Calu3 (cell line): Measurements from ENCODE around the gene FLVCR2. TPM values are rescaled to one million over a fixed set of nuclear protein-coding genes. Genes with fewer than 3 reads are reported as not detected.

Experiments used
- BruUV-seq: library from RNA; stranded (reverse); fragments of 400-500 nt; replicated peaks from 2 replicates; lab custom pipeline; 2021; lab: Mats Ljungman, UMichigan
- CTCF ChIA-PET: fragments of 300-600 bp; sonication (Branson Sonifier 250); formaldehyde crosslinking; loops from one replicate; lab custom pipeline; 2022; ENCODE audit warnings: antibody characterized with exemption; lab: Charles Lee
- DNase-seq: peaks from one replicate; pipeline ENCODE4 v3.0.0; 2022
- H3K27ac Mint-ChIP-seq: one replicate; pipeline ENCODE4 v1.8.0; 2022; ENCODE audit warnings: mixed read lengths; ENCODE audit not compliant: unreplicated experiment
- H3K27me3 Mint-ChIP-seq: one replicate; pipeline ENCODE4 v1.8.0; 2022; ENCODE audit warnings: mixed read lengths; ENCODE audit not compliant: unreplicated experiment
- H3K36me3 Mint-ChIP-seq: one replicate; pipeline ENCODE4 v1.8.0; 2022; ENCODE audit warnings: mild to moderate bottlenecking, moderate library complexity, mixed read lengths; ENCODE audit not compliant: insufficient read depth, unreplicated experiment
- H3K4me1 Mint-ChIP-seq: one replicate; pipeline ENCODE4 v1.8.0; 2022; ENCODE audit warnings: mild to moderate bottlenecking, low read depth, mixed read lengths; ENCODE audit not compliant: unreplicated experiment
- H3K4me3 Mint-ChIP-seq: one replicate; pipeline ENCODE4 v1.8.0; 2022; ENCODE audit warnings: mild to moderate bottlenecking, low read depth, moderate library complexity, mixed read lengths; ENCODE audit not compliant: unreplicated experiment
- H3K9me3 Mint-ChIP-seq: one replicate; pipeline ENCODE4 v1.8.0; 2022; ENCODE audit warnings: low read depth, mixed read lengths; ENCODE audit not compliant: unreplicated experiment
- intact Hi-C: fragments of 100-400 bp; cut with micrococcal nuclease; formaldehyde crosslinking; loops from one replicate; pipeline ENCODE4 v1.10.0; 2022; ENCODE audit not compliant: unreplicated experiment
- total RNA-seq: library from RNA; stranded (reverse); gene quantifications from 2 replicates; pipeline ENCODE4 v1.2.3, GENCODE V29; 2022
- TF ChIP-seq, protein P1 (sequence below): fragments of 200-600 bp; IDR thresholded peaks from one replicate; pipeline ENCODE4 v1.8.0; 2022; ENCODE audit warnings: antibody characterized with exemption; ENCODE audit not compliant: unreplicated experiment

Gene FLVCR2
- total RNA-seq, 1 experiment from 2014 or later: 1.4 TPM

- CTCF ChIA-PET: interaction anchor here (0.8 to 1.5 kb wide), 2 partner anchors 9 to 17 kb away, joined by 3 to 9 read pairs; no protein-coding TSS in a partner anchor
- no peak for DNase-seq
- no TSS peak for BruUV-seq
- Mint-ChIP-seq H3K27ac (no peak overlapping the region), H3K27me3 (no peaks in the 10 kb centered on the region), H3K36me3 (no peaks in the 10 kb centered on the region), H3K4me1 (peaks cover 11% of the 10 kb centered on the region), H3K4me3 (no peak overlapping the region), H3K9me3 (no peaks in the 10 kb centered on the region)
- intact Hi-C loops: no loop called here
- TF ChIP-seq, protein P1, sequence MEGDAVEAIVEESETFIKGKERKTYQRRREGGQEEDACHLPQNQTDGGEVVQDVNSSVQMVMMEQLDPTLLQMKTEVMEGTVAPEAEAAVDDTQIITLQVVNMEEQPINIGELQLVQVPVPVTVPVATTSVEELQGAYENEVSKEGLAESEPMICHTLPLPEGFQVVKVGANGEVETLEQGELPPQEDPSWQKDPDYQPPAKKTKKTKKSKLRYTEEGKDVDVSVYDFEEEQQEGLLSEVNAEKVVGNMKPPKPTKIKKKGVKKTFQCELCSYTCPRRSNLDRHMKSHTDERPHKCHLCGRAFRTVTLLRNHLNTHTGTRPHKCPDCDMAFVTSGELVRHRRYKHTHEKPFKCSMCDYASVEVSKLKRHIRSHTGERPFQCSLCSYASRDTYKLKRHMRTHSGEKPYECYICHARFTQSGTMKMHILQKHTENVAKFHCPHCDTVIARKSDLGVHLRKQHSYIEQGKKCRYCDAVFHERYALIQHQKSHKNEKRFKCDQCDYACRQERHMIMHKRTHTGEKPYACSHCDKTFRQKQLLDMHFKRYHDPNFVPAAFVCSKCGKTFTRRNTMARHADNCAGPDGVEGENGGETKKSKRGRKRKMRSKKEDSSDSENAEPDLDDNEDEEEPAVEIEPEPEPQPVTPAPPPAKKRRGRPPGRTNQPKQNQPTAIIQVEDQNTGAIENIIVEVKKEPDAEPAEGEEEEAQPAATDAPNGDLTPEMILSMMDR: no peak
These were observed 34.6 kb upstream of the FLVCR2 start for GRCh38 chr14:75543786-75544185.

- H3K36me3 Mint-ChIP-seq: no peaks in the 10 kb centered on the region
- BruUV-seq: no TSS peak
- intact Hi-C loops: no loop called here
- H3K9me3 Mint-ChIP-seq: no peaks in the 10 kb centered on the region
- DNase-seq: no peak
- H3K4me1 Mint-ChIP-seq: peaks cover 11% of the 10 kb centered on the region
- no peaks in the 10 kb centered on the region for H3K27me3 Mint-ChIP-seq
- TF ChIP-seq, protein P1: no peak
- no peak overlapping the region for H3K4me3 Mint-ChIP-seq
- CTCF ChIA-PET: no interaction called here
- H3K27ac Mint-ChIP-seq: no peak overlapping the region
These were observed 32.5 kb upstream of the FLVCR2 start for GRCh38 chr14:75545907-75546306.

DNA sequence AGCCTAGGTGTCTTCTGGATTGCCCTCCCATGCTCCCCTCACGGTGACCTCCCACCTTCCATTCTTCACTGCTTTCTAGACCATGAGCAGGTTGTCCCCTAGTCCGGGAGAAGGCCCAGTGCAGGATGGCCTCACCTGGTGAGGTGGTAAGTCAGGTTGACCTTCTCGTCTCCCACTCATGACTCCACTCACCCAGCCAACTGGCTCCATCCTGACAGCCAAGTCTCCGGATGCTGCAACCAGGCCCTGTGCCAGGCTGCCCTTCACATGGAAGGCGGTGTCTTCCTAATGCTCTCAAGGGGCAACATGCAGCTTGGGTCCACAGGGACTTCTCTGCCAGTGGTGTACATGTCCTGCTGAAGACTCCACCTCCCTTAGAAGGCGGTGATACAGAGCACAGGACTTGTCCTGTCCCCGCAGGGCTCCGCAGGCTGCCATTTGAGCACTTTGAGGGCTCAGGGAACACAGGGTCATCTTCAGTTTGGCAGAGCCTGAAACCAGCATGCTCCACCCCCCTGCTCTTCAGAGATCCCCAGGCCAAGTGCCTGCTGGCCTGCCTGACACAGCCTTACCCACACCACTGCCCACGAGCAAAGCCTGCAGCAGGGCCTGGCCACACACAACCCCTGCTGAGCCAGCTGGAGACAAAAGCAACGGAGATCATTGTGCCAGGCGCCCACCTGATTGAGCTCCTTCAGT lies 30.7 kb upstream of the FLVCR2 start:
- Mint-ChIP-seq H3K27ac (no peak overlapping the region), H3K4me3 (no peak overlapping the region)

DNA sequence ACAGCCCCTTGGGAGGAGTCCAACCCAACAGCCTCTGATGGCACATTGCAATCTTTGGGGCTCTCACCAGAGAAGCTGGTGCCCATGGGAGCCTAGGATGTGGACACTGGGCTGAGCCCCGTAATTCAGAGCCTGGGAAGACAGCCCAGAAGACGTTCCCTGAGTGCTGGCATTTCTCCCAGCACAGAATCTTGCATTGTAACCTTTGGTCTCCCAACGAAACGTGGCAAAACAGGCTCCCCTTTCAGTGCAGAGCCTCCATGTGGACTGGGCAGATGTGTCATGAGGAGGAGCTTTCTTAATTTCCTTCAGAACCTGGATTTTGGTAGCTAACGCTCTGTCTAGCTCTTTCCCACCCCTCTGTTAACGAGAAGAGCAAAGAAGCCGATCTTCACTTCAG lies 29.9 kb upstream of the FLVCR2 start:
- no peak for DNase-seq
- Mint-ChIP-seq H3K36me3 (no peaks in the 10 kb centered on the region), H3K9me3 (no peaks in the 10 kb centered on the region), H3K4me3 (no peak overlapping the region), H3K4me1 (no peaks in the 10 kb centered on the region), H3K27ac (no peak overlapping the region), H3K27me3 (no peaks in the 10 kb centered on the region)
- TF ChIP-seq, protein P1: no peak
- intact Hi-C loops: no loop called here
- BruUV-seq: no TSS peak
- CTCF ChIA-PET: interaction anchor here (0.7 to 1.3 kb wide), 2 partner anchors 12 to 544 kb away, joined by 3 read pairs; no protein-coding TSS in a partner anchor

More for the DNA sequence above, 30.7 kb upstream of the FLVCR2 start:
- TF ChIP-seq, protein P1: no peak
- no peaks in the 10 kb centered on the region for H3K36me3 Mint-ChIP-seq
- CTCF ChIA-PET: interaction anchor here (0.7 to 1.3 kb wide), 2 partner anchors 13 to 545 kb away, joined by 3 read pairs; no protein-coding TSS in a partner anchor
- intact Hi-C loops: no loop called here
- H3K4me1 Mint-ChIP-seq: peaks cover 4% of the 10 kb centered on the region
- no TSS peak for BruUV-seq
- no peaks in the 10 kb centered on the region for H3K9me3 Mint-ChIP-seq
- no peak for DNase-seq
- H3K27me3 Mint-ChIP-seq: no peaks in the 10 kb centered on the region
